ENCODE measurements around the gene TDRD15.

Gene TDRD15

DNA sequence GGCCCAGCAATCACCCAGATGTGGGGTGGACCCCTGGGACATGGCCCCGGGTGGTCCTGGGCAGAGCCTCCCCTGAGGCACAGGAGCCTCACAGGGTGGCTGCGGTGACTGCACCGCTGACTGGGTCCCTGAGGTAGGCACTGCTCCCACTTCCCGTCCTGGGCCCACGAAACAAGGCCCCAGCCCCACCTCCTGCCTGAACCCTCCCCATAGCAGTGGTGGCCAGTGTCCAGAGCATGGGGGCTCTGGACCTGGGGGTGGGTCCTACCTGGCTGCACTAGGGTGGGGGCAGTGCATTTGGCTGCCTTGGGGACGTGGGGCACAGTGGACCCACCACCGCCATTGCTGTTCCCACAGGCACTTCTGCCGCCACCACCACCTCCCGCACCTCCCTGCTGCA lies 39.4 kb downstream of the TDRD15 start:
- DNase-seq (ENCODE audit: insufficient read length, low spot score) (no peak), FAIRE-seq (no peak)
- no peak for TF ChIP-seq POLR2A (IDR thresholded peaks at IDR 0.05; ENCODE audit: low read depth, low read length)

- FAIRE-seq (no peak), DNase-seq (ENCODE audit: insufficient read length, low spot score) (no peak)
- no peak for TF ChIP-seq POLR2A (IDR thresholded peaks at IDR 0.05; ENCODE audit: low read depth, low read length)
Observed at GRCh38 chr2:21165350-21165749, 41.6 kb downstream of the TDRD15 start.

- no peak for FAIRE-seq
- no peak for TF ChIP-seq POLR2A (IDR thresholded peaks at IDR 0.05; ENCODE audit: low read depth, low read length)
Observed at GRCh38 chr2:21175895-21176646, 52.3 kb downstream of the TDRD15 start.

DNA sequence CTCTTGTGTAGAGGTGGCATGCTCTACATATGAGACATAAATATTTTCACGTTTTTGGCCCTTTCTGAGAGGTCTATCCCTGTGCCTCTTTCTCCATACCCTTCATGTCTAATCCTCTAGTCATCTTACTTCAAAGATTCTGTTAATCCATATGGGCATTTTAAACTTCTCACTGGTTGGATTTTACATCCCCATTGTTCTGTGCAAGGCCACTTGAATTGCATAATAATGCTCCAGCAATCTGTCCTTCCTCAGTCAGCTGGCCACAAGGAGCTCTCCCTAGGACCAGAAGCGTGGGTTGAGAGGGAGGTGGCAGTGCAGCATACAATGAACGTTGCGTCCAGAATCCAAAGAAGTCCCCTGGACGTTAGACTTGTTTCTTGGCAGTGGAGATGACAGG lies 58.2 kb downstream of the TDRD15 start:
- no peak for DNase-seq (ENCODE audit: insufficient read length, low spot score)
- TF ChIP-seq POLR2A (IDR thresholded peaks at IDR 0.05; ENCODE audit: low read depth, low read length), result no peak
- FAIRE-seq, result no peak

More at GRCh38 chr2:21175895-21176646, 52.3 kb downstream of the TDRD15 start:
- no peak for DNase-seq (ENCODE audit: insufficient read length, low spot score)

GRCh38 chr2:21183306-21183705 lies 59.5 kb downstream of the TDRD15 start:
- no peak for TF ChIP-seq POLR2A (IDR thresholded peaks at IDR 0.05; ENCODE audit: low read depth, low read length)
- FAIRE-seq (no peak), DNase-seq (ENCODE audit: insufficient read length, low spot score) (no peak)

DNA sequence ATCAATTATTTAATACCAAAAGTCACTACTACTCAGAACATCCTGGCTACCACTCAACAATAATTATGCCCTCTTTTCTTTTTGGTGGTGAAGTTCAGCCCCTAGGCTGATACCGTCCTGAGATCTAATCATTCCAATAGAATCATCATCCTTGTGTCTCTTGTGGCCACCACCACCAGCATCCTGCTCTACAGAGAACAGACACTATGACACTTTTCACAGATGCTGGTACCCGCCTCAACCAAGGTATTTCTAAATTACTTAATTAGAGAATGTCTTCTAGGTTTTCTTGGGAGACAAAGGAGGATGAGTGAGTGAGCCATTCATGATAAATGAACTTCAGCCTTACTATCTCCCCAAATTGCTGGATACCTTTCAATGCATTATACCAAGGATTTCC lies 60.0 kb downstream of the TDRD15 start:
- no peak for TF ChIP-seq POLR2A (IDR thresholded peaks at IDR 0.05; ENCODE audit: low read depth, low read length)
- no peak for FAIRE-seq
- DNase-seq (ENCODE audit: insufficient read length, low spot score), result no peak

DNA sequence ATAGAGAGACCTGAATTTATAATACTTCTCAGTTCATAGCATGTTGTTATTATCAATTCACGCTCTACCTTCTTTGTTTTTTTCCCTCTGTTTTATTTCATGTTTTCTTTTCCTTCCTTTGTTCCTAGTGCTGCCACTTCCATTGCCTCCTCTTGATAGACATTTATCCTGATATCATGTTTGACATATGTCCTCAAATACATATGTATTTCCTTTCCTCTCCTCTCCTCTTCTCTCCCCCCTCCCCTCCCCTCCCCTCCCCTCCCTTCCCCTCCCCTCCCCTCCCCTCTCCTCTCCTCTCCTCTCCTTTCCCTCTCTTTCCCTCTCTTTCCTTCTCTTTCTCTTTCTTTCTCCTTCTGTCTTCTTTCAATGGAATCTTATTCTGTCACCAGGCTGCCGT lies 67.8 kb downstream of the TDRD15 start:
- FAIRE-seq (no peak), DNase-seq (ENCODE audit: insufficient read length, low spot score) (no peak)
- no peak for TF ChIP-seq POLR2A (IDR thresholded peaks at IDR 0.05; ENCODE audit: low read depth, low read length)

Data from H54 (cell line).